ENCODE results near the gene ZNF423. TPM values are rescaled to one million over a fixed set of nuclear protein-coding genes. Genes with fewer than 3 reads are reported as not detected.

ZNF423 gene
- total and polyA plus RNA-seq, 2 of the 13 experiments (the other 11 are each of a cell fraction or from before 2014, with no cell fraction given), result 0.07 to 0.31 TPM

DNA sequence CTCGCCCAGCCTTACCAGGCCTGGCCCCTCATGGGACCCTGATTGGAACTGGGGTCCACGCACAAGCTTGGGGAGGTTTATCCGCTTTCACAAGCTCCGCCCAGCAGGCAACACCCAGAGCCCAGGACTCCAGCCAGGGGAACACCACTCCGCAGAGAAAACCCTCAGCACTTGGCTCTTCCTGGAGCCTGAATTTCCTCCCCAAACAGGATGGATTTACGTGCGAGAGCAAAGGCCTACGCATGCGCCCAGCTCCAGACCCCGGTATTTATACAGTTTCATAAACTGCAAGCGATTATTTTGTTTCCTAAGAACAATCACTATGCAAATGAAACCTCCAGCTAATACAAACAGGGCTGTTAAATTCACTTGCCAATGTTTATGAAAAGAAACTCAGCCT is 22.8 kb downstream of the ZNF423 start:
- no peak for FAIRE-seq
- POLR2A ChIA-PET, result no interaction called here
- Histone ChIP-seq H3K4me3 (replicated peaks in 1 of 3; ENCODE audit: insufficient read depth in 1 of 3, low read depth in 2 of 3, low read length in 3 of 3) (no peak overlapping the region), H4K20me1 (ENCODE audit: insufficient read depth, low read length) (no peaks in the 10 kb centered on the region), H3K27ac (ENCODE audit: extremely low read length, insufficient read depth, low read length) (no peak overlapping the region), H3K79me2 (ENCODE audit: insufficient read depth, low read length) (no peaks in the 10 kb centered on the region), H3K9me3 (ENCODE audit: low read length) (no peaks in the 10 kb centered on the region), H2AFZ (ENCODE audit: low read length) (no peak overlapping the region), H3K36me3 (replicated peaks in 1 of 2; ENCODE audit: control insufficient read depth in 1 of 2, insufficient read depth in 2 of 2, low read length in 2 of 2) (no peaks in the 10 kb centered on the region), H3K4me1 (ENCODE audit: insufficient read depth, low read length) (no peaks in the 10 kb centered on the region), H3K27me3 (ENCODE audit: control insufficient read depth in 1 of 2, insufficient read depth in 2 of 2, low read length in 2 of 2) (peaks cover 12 to 65% of the 10 kb centered on the region in 2 experiments; a peak in 3 of 5 replicates), H3K4me2 (ENCODE audit: low read depth, low read length) (no peak overlapping the region), H3K9ac (ENCODE audit: insufficient read depth, low read depth, low read length) (no peak overlapping the region)
- intact Hi-C loops (cut with micrococcal nuclease; ENCODE audit: unreplicated experiment), result no loop called here
- ATAC-seq, result no peak
- TF ChIP-seq ZNF800 (CRISPR knock-in tag; IDR thresholded peaks at IDR 0.05), result no peak
- TF ChIP-seq ZNF30 (CRISPR knock-in tag; IDR thresholded peaks at IDR 0.05), result no peak
- no peak for TF ChIP-seq ZNF296 (CRISPR knock-in tag; conservative IDR thresholded peaks at IDR 0.05)
- 0 out of 2 replicates have a peak, but pooled peaks have one; percentile 7 for TF ChIP-seq EZH2 (conservative IDR thresholded peaks at IDR 0.05; ENCODE audit: low read depth, low read length)
- CTCF ChIA-PET (ENCODE audit: low intra/inter-chr PET ratio, low total read pairs), result no interaction called here
- BruUV-seq (replicated peaks), result no TSS peak
- 45% methylated on average over 11 of the region's 11 CpGs for WGBS (ENCODE audit: low lambda C conversion rate)
- in situ Hi-C loops (cut with HindIII; ENCODE audit: extremely low pct_ligation_motif_present, low pct_unique_long_range_greater_than_20kb), result no loop called here
- no peak for DNase-seq (ENCODE audit: low spot score)

- Histone ChIP-seq H3K36me3 (replicated peaks in 1 of 2; ENCODE audit: control insufficient read depth in 1 of 2, insufficient read depth in 2 of 2, low read length in 2 of 2) (no peaks in the 10 kb centered on the region), H3K79me2 (ENCODE audit: insufficient read depth, low read length) (no peaks in the 10 kb centered on the region), H3K4me2 (ENCODE audit: low read depth, low read length) (no peak overlapping the region), H3K27me3 (ENCODE audit: control insufficient read depth in 1 of 2, insufficient read depth in 2 of 2, low read length in 2 of 2) (peaks cover 12 to 67% of the 10 kb centered on the region in 2 experiments; a peak in 3 of 5 replicates), H4K20me1 (ENCODE audit: insufficient read depth, low read length) (no peaks in the 10 kb centered on the region), H3K4me3 (replicated peaks in 1 of 3; ENCODE audit: insufficient read depth in 1 of 3, low read depth in 2 of 3, low read length in 3 of 3) (no peak overlapping the region), H3K9me3 (ENCODE audit: low read length) (no peaks in the 10 kb centered on the region), H2AFZ (ENCODE audit: low read length) (no peak overlapping the region), H3K27ac (ENCODE audit: extremely low read length, insufficient read depth, low read length) (no peak overlapping the region), H3K4me1 (ENCODE audit: insufficient read depth, low read length) (no peaks in the 10 kb centered on the region), H3K9ac (ENCODE audit: insufficient read depth, low read depth, low read length) (no peak overlapping the region)
- TF ChIP-seq MEF2D (CRISPR knock-in tag; IDR thresholded peaks at IDR 0.05), result no peak
- TF ChIP-seq, protein P1, sequence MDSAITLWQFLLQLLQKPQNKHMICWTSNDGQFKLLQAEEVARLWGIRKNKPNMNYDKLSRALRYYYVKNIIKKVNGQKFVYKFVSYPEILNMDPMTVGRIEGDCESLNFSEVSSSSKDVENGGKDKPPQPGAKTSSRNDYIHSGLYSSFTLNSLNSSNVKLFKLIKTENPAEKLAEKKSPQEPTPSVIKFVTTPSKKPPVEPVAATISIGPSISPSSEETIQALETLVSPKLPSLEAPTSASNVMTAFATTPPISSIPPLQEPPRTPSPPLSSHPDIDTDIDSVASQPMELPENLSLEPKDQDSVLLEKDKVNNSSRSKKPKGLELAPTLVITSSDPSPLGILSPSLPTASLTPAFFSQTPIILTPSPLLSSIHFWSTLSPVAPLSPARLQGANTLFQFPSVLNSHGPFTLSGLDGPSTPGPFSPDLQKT (CRISPR knock-in tag; IDR thresholded peaks at IDR 0.05; ENCODE audit: borderline replicate concordance), result no peak
- TF ChIP-seq ZNF510 (CRISPR knock-in tag; IDR thresholded peaks at IDR 0.05; ENCODE audit: low read depth), result no peak
- no peak for TF ChIP-seq IRF1 (CRISPR knock-in tag; IDR thresholded peaks at IDR 0.05; ENCODE audit: low read depth)
- TF ChIP-seq, protein P2, sequence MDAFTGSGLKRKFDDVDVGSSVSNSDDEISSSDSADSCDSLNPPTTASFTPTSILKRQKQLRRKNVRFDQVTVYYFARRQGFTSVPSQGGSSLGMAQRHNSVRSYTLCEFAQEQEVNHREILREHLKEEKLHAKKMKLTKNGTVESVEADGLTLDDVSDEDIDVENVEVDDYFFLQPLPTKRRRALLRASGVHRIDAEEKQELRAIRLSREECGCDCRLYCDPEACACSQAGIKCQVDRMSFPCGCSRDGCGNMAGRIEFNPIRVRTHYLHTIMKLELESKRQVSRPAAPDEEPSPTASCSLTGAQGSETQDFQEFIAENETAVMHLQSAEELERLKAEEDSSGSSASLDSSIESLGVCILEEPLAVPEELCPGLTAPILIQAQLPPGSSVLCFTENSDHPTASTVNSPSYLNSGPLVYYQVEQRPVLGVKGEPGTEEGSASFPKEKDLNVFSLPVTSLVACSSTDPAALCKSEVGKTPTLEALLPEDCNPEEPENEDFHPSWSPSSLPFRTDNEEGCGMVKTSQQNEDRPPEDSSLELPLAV (CRISPR knock-in tag; conservative IDR thresholded peaks at IDR 0.05; ENCODE audit: low read depth), result no peak
- TF ChIP-seq NFKBIZ (CRISPR knock-in tag; IDR thresholded peaks at IDR 0.05), result no peak
- TF ChIP-seq ZNF724P (CRISPR knock-in tag; IDR thresholded peaks at IDR 0.05; ENCODE audit: borderline replicate concordance), result no peak
- intact Hi-C loops (cut with micrococcal nuclease; ENCODE audit: unreplicated experiment) (no loop called here), in situ Hi-C loops (cut with HindIII; ENCODE audit: extremely low pct_ligation_motif_present, low pct_unique_long_range_greater_than_20kb) (no loop called here)
- no peak for ATAC-seq
- DNase-seq (ENCODE audit: low spot score), result no peak
- WGBS (ENCODE audit: low lambda C conversion rate), result 56% methylated on average over 7 of the region's 7 CpGs
- ChIA-PET POLR2A (no interaction called here), CTCF (ENCODE audit: low intra/inter-chr PET ratio, low total read pairs) (no interaction called here)
- BruUV-seq (replicated peaks), result no TSS peak
- no peak for FAIRE-seq
Observed at GRCh38 chr16:49832177-49832576, 23.7 kb downstream of the ZNF423 start.

All from HepG2 (cell line).